Smooth muscle cell (in vitro differentiated cells): ENCODE results near the gene KDM7A. TPM values are rescaled to one million over a fixed set of nuclear protein-coding genes. Genes with fewer than 3 reads are reported as not detected.

Source experiments
- DNase-seq: peaks from one replicate; lab custom pipeline; 2025; ENCODE audit not compliant: unreplicated experiment; lab: John Stamatoyannopoulos, UW
- H2AFZ ChIP-seq: fragments of 200-600 bp; sonication (generic); 2 replicates; pipeline ENCODE4 v1.6.0; 2016; ENCODE audit warnings: antibody characterized with exemption, low read depth, mild to moderate bottlenecking
- H3F3A ChIP-seq: fragments of 200-600 bp; sonication (generic); 2 replicates; pipeline ENCODE4 v1.6.0; 2017; ENCODE audit warnings: antibody characterized with exemption, low read depth
- H3K27ac ChIP-seq: fragments of 200-600 bp; sonication (generic); 2 replicates; pipeline ENCODE4 v1.5.1; 2016; ENCODE audit warnings: low read depth, mild to moderate bottlenecking
- H3K27me3 ChIP-seq: fragments of 200-600 bp; sonication (generic); 2 replicates; pipeline ENCODE4 v1.6.1; 2016; ENCODE audit warnings: low read depth, mild to moderate bottlenecking
- H3K36me3 ChIP-seq: fragments of 200-600 bp; sonication (generic); 2 replicates; pipeline ENCODE4 v1.5.1; 2016; ENCODE audit warnings: low read depth
- H3K4me1 ChIP-seq: fragments of 200-600 bp; sonication (generic); 2 replicates; pipeline ENCODE4 v1.5.1; 2016; ENCODE audit warnings: low read depth
- H3K4me2 ChIP-seq: fragments of 200-600 bp; sonication (generic); 2 replicates; pipeline ENCODE4 v1.6.0; 2016; ENCODE audit warnings: mild to moderate bottlenecking
- H3K4me3 ChIP-seq: fragments of 200-600 bp; sonication (generic); 2 replicates; pipeline ENCODE4 v1.5.1; 2016; ENCODE audit warnings: mild to moderate bottlenecking
- H3K79me2 ChIP-seq: fragments of 200-600 bp; sonication (generic); 2 replicates; pipeline ENCODE4 v1.6.0; 2016; ENCODE audit warnings: low read depth, mild to moderate bottlenecking
- H3K9ac ChIP-seq: fragments of 200-600 bp; sonication (generic); 2 replicates; pipeline ENCODE4 v1.6.0; 2016; ENCODE audit warnings: low read depth
- H3K9me3 ChIP-seq: fragments of 200-600 bp; sonication (generic); replicated peaks from 2 replicates; pipeline ENCODE4 v1.5.1; 2016; ENCODE audit warnings: low read depth
- H4K20me1 ChIP-seq: fragments of 200-600 bp; sonication (generic); 2 replicates; pipeline ENCODE4 v1.6.0; 2016; ENCODE audit warnings: low read depth
- CTCF ChIP-seq: fragments of 200-600 bp; sonication (generic); IDR thresholded peaks from 2 replicates; pipeline ENCODE4 v1.5.1; 2017; ENCODE audit warnings: borderline replicate concordance, mild to moderate bottlenecking, antibody characterized with exemption; ENCODE audit not compliant: insufficient read depth, poor library complexity, severe bottlenecking
- WGBS: methylation state at CpG from one replicate; pipeline ENCODE4 v1.1.7; 2016; ENCODE audit warnings: low lambda C conversion rate; 5-methylcytosine and 5-hydroxymethylcytosine counted together
- polyA plus RNA-seq: library from polyadenylated mRNA; unstranded; fragments of >200 nt; fragmentation: Nextera tagmentation; extraction: Ambion mirVana; gene quantifications from 2 replicates; pipeline ENCODE4 v1.2.1, GENCODE V29; 2016
- total RNA-seq: library from RNA; depleted of rRNA; stranded (reverse); fragments of >200 nt; gene quantifications from 2 replicates; pipeline ENCODE4 v1.2.3, GENCODE V29; 2014

KDM7A gene
- total and polyA plus RNA-seq, 2 experiments from 2014 or later = 0.88 to 17.3 TPM

GRCh38 chr7:140048138-140048537, 128.6 kb downstream of the KDM7A start:
- DNase-seq = no peak
- no peak overlapping the region for H3K9ac ChIP-seq
- WGBS = 91% methylated on average over 4 of the region's 4 CpGs
- H2AFZ ChIP-seq = no peak overlapping the region
- H3F3A ChIP-seq = no peaks in the 10 kb centered on the region
- no peaks in the 10 kb centered on the region for H3K4me1 ChIP-seq
- no peaks in the 10 kb centered on the region for H3K9me3 ChIP-seq
- H3K27ac ChIP-seq = no peak overlapping the region
- H3K79me2 ChIP-seq = no peaks in the 10 kb centered on the region
- no peak overlapping the region for H3K4me3 ChIP-seq
- H3K4me2 ChIP-seq = no peak overlapping the region
- H3K36me3 ChIP-seq = no peaks in the 10 kb centered on the region
- H3K27me3 ChIP-seq = no peaks in the 10 kb centered on the region
- TF ChIP-seq CTCF = no peak
- no peaks in the 10 kb centered on the region for H4K20me1 ChIP-seq

GRCh38 chr7:140047197-140047596, 129.6 kb downstream of the KDM7A start:
- Histone ChIP-seq H3F3A (no peaks in the 10 kb centered on the region), H3K27ac (no peak overlapping the region), H3K27me3 (no peaks in the 10 kb centered on the region), H3K79me2 (no peaks in the 10 kb centered on the region), H3K9me3 (no peaks in the 10 kb centered on the region), H3K4me1 (no peaks in the 10 kb centered on the region), H2AFZ (no peak overlapping the region), H3K36me3 (no peaks in the 10 kb centered on the region), H3K4me2 (no peak overlapping the region), H3K4me3 (no peak overlapping the region), H4K20me1 (no peaks in the 10 kb centered on the region), H3K9ac (no peak overlapping the region)
- TF ChIP-seq CTCF = no peak
- WGBS = 96% methylated on average over 3 of the region's 3 CpGs
- DNase-seq = no peak

- Histone ChIP-seq H3K9me3 (no peaks in the 10 kb centered on the region), H3F3A (no peaks in the 10 kb centered on the region), H2AFZ (no peak overlapping the region), H3K4me1 (no peaks in the 10 kb centered on the region), H3K27ac (no peak overlapping the region), H3K9ac (no peak overlapping the region), H3K36me3 (no peaks in the 10 kb centered on the region), H4K20me1 (no peaks in the 10 kb centered on the region), H3K27me3 (no peaks in the 10 kb centered on the region), H3K4me3 (no peak overlapping the region), H3K79me2 (no peaks in the 10 kb centered on the region), H3K4me2 (no peak overlapping the region)
- no peak for DNase-seq
- 83% methylated on average over 6 of the region's 6 CpGs for WGBS
- no peak for TF ChIP-seq CTCF
Measured at GRCh38 chr7:140045697-140046096, 131.1 kb downstream of the KDM7A start.

- no peak overlapping the region for H3K4me2 ChIP-seq
- H3K27me3 ChIP-seq = no peaks in the 10 kb centered on the region
- TF ChIP-seq CTCF = no peak
- H3K79me2 ChIP-seq = no peaks in the 10 kb centered on the region
- no peak for DNase-seq
- no peaks in the 10 kb centered on the region for H4K20me1 ChIP-seq
- 92% methylated on average over 6 of the region's 6 CpGs for WGBS
- H2AFZ ChIP-seq = no peak overlapping the region
- H3K9me3 ChIP-seq = no peaks in the 10 kb centered on the region
- no peak overlapping the region for H3K4me3 ChIP-seq
- no peaks in the 10 kb centered on the region for H3F3A ChIP-seq
- H3K27ac ChIP-seq = no peak overlapping the region
- H3K9ac ChIP-seq = no peak overlapping the region
- H3K36me3 ChIP-seq = no peaks in the 10 kb centered on the region
- H3K4me1 ChIP-seq = no peaks in the 10 kb centered on the region
Measured at GRCh38 chr7:140044251-140044650, 132.5 kb downstream of the KDM7A start.
